ENCODE data around the gene DDI2.

- TF ChIP-seq CTCF (IDR thresholded peaks at IDR 0.05): no peak
- no peak for TF ChIP-seq EZH2 (IDR thresholded peaks at IDR 0.05)
- TF ChIP-seq EZH2phosphoT487 (IDR thresholded peaks at IDR 0.05): no peak
These were observed 92.0 kb downstream of the DDI2 start for GRCh38 chr1:15709226-15709625.
